A549 (cell line): Measurements from ENCODE around the gene TM4SF5. TPM values are rescaled to one million over a fixed set of nuclear protein-coding genes. Genes with fewer than 3 reads are reported as not detected.

Experiments used
- ATAC-seq, 2 experiments: fragments of 200-7000 bp in 1 of 2; fragments of >200 bp in 1 of 2; cut with Nextera tagmentation in 1 of 2; cut with Tn5 transposase in 1 of 2; 3 replicates each; pipeline versions ENCODE4 v1.8.0 to v1.9.1; 2018 to 2020; ENCODE audit warnings: mild to moderate bottlenecking in 1 of 2, moderate library complexity in 1 of 2
- CTCF ChIA-PET: fragments of 300-600 bp; sonication (Branson Sonifier 250); formaldehyde crosslinking; extraction: SDS; loops from one replicate; lab custom pipeline; 2021; ENCODE audit warnings: antibody characterized with exemption, inconsistent platforms; lab: Yijun Ruan, JAX
- POLR2A ChIA-PET: fragments of 350-600 bp; formaldehyde crosslinking; extraction: SDS; loops from one replicate; lab custom pipeline; 2021; ENCODE audit warnings: antibody characterized with exemption, inconsistent platforms; lab: Yijun Ruan, JAX
- DNase-seq, 2 experiments: peaks; one replicate each; pipeline versions ENCODE4 v3.0.0 to v3.0.0-alpha.2; 2011 to 2016; ENCODE audit warnings: low read depth in 1 of 2, low spot score in 1 of 2
- FAIRE-seq: peaks from 2 replicates; lab custom pipeline; 2011; peaks lifted over from hg19 to GRCh38; lab: Jason Lieb, UNC
- H3K27ac ChIP-seq, 2 experiments: fragments of >200 bp; sonication (Bioruptor Twin); formaldehyde crosslinking; 3 replicates each; pipeline ENCODE4 v1.5.1; 2016 to 2017
- H3K4me1 ChIP-seq: fragments of >200 bp; sonication (Bioruptor Twin); formaldehyde crosslinking; 3 replicates; pipeline ENCODE4 v1.6.1; 2016
- H3K4me2 ChIP-seq: fragments of >200 bp; sonication (Bioruptor Twin); formaldehyde crosslinking; 3 replicates; pipeline ENCODE4 v1.6.1; 2016
- H3K4me3 ChIP-seq: fragments of >200 bp; sonication (Bioruptor Twin); formaldehyde crosslinking; 3 replicates; pipeline ENCODE4 v1.5.1; 2016
- H3K9me3 ChIP-seq: fragments of >200 bp; sonication (Bioruptor Twin); formaldehyde crosslinking; 3 replicates; pipeline ENCODE4 v1.6.1; 2016
- ATOH8 ChIP-seq: fragments of 250-450 bp; sonication (Bioruptor Pico); IDR thresholded peaks from 2 replicates; pipeline ENCODE4 v1.5.0; 2020; ENCODE audit warnings: low read depth, mild to moderate bottlenecking, moderate library complexity
- CTCF ChIP-seq: fragments of >200 bp; sonication (Bioruptor Twin); formaldehyde crosslinking; IDR thresholded peaks from 3 replicates; pipeline ENCODE4 v1.5.1; 2016
- ELK1 ChIP-seq: fragments of 150-350 bp; IDR thresholded peaks from 2 replicates; pipeline ENCODE4 v1.6.1; 2014; ENCODE audit warnings: low read depth, mild to moderate bottlenecking, low read length
- ESRRA ChIP-seq: fragments of 150-350 bp; IDR thresholded peaks from 2 replicates; pipeline ENCODE4 v1.6.1; 2014; ENCODE audit warnings: mild to moderate bottlenecking, low read length, borderline replicate concordance
- FOSL2 ChIP-seq, 2 experiments: fragments of 450-650 bp in 1 of 2; fragments of >200 bp in 1 of 2; sonication (Bioruptor Twin) in 1 of 2; formaldehyde crosslinking; IDR thresholded peaks; 2 replicates each; pipeline versions ENCODE4 v1.5.0 to v1.6.1; 2016 to 2020; ENCODE audit warnings: mild to moderate bottlenecking in 1 of 2, moderate library complexity in 1 of 2
- HES2 ChIP-seq: fragments of >200 bp; sonication (Bioruptor Twin); formaldehyde crosslinking; IDR thresholded peaks from 2 replicates; pipeline ENCODE4 v1.6.1; 2016
- HMGXB4 ChIP-seq: fragments of 250-450 bp; sonication (Bioruptor Pico); IDR thresholded peaks from 2 replicates; pipeline ENCODE4 v1.5.0; 2021; ENCODE audit warnings: mild to moderate bottlenecking, moderate library complexity, borderline replicate concordance
- JUNB ChIP-seq: fragments of >200 bp; sonication (Bioruptor Twin); formaldehyde crosslinking; IDR thresholded peaks from 2 replicates; pipeline ENCODE4 v1.6.1; 2016
- KDM1A ChIP-seq: fragments of 200-600 bp; sonication (generic); IDR thresholded peaks from 2 replicates; pipeline ENCODE4 v1.6.1; 2016; ENCODE audit warnings: low read depth, mild to moderate bottlenecking
- KDM5A ChIP-seq: fragments of 200-600 bp; sonication (generic); IDR thresholded peaks from 2 replicates; pipeline ENCODE4 v1.6.1; 2016; ENCODE audit warnings: antibody characterized with exemption, mild to moderate bottlenecking
- MAFK ChIP-seq: fragments of 450-650 bp; IDR thresholded peaks from 2 replicates; pipeline ENCODE4 v1.6.1; 2014; ENCODE audit not compliant: partially characterized antibody
- NPAS2 ChIP-seq: fragments of 250-450 bp; sonication (Bioruptor Pico); IDR thresholded peaks from 2 replicates; pipeline ENCODE4 v1.8.0; 2022; ENCODE audit warnings: mild to moderate bottlenecking, moderate library complexity, borderline replicate concordance
- PBX3 ChIP-seq: IDR thresholded peaks from 2 replicates; pipeline ENCODE4 v1.6.1; 2012
- POLR2AphosphoS2 ChIP-seq: conservative IDR thresholded peaks from 2 replicates; pipeline ENCODE4 v1.6.1; 2012; ENCODE audit warnings: low read length, improper control_type of control experiment, inconsistent platforms
- REST ChIP-seq: fragments of 200-600 bp; sonication (generic); IDR thresholded peaks from 2 replicates; pipeline ENCODE4 v1.6.1; 2016; ENCODE audit warnings: antibody characterized with exemption, mild to moderate bottlenecking, moderate library complexity
- RFX5 ChIP-seq: fragments of 450-650 bp; IDR thresholded peaks from 2 replicates; pipeline ENCODE4 v1.7.1; 2014; ENCODE audit warnings: antibody characterized with exemption, mild to moderate bottlenecking, moderate library complexity
- RNF2 ChIP-seq: fragments of 200-600 bp; sonication (generic); IDR thresholded peaks from 2 replicates; pipeline ENCODE4 v1.6.1; 2016; ENCODE audit warnings: low read depth, mild to moderate bottlenecking, antibody characterized with exemption, moderate library complexity, borderline replicate concordance
- TFCP2L1 ChIP-seq: fragments of 250-450 bp; sonication (Bioruptor Pico); IDR thresholded peaks from 2 replicates; pipeline ENCODE4 v1.5.0; 2021; ENCODE audit warnings: mild to moderate bottlenecking
- TP53 ChIP-seq: fragments of 250-450 bp; sonication (Bioruptor Pico); IDR thresholded peaks from 2 replicates; pipeline ENCODE4 v1.5.0; 2021; ENCODE audit warnings: mild to moderate bottlenecking, moderate library complexity
- ZC3H11A ChIP-seq: fragments of 450-650 bp; IDR thresholded peaks from 2 replicates; pipeline ENCODE4 v1.6.1; 2014; ENCODE audit warnings: antibody characterized with exemption, mild to moderate bottlenecking
- WGBS: methylation state at CpG from one replicate; pipeline ENCODE4 v1.1.6; 2017; ENCODE audit errors: missing lambda C conversion rate; 5-methylcytosine and 5-hydroxymethylcytosine counted together
- polyA plus RNA-seq, 4 experiments: library from polyadenylated mRNA; depleted of rRNA in 3 of 4; stranded (reverse); fragments of >200 nt; fragmentation: RNase III in 1 of 4; extraction: RNeasy Plus Mini Kit Qiagen cat#74134 plus additional on column Dnase treatment in 1 of 4; gene quantifications; 2 replicates in 3 of 4; 3 replicates in 1 of 4; pipeline ENCODE4 v1.2.3, GENCODE V29; 2011 to 2017

Gene TM4SF5
- polyA plus RNA-seq, 2 of the 4 experiments (the other 2 are of a cell fraction) = 0.68 to 0.80 TPM

GRCh38 chr17:4747847-4748246 lies 23.8 kb upstream of the TM4SF5 start:
- POLR2A ChIA-PET = interaction anchor here (0.7 kb wide), 1 partner anchor 42 kb away, joined by 4 read pairs; no protein-coding TSS in a partner anchor
- no peaks in the 10 kb centered on the region for H3K4me1 ChIP-seq
- FAIRE-seq = no peak

GRCh38 chr17:4748686-4749085 lies 23.0 kb upstream of the TM4SF5 start:
- TF ChIP-seq ATOH8 (CRISPR knock-in tag) (no peak), POLR2AphosphoS2 (no peak), CTCF (no peak), RFX5 (no peak), FOSL2 (IDR thresholded peaks at IDR 0.05) (no peak), FOSL2 (CRISPR knock-in tag; IDR thresholded peaks at IDR 0.05) (no peak), REST (no peak), TFCP2L1 (no peak), HES2 (no peak), MAFK (no peak), KDM1A (no peak), RNF2 (no peak), HMGXB4 (CRISPR knock-in tag) (no peak), PBX3 (no peak), TP53 (no peak), ZC3H11A (no peak)
- ChIA-PET POLR2A (interaction anchor here (0.6 kb wide), 1 partner anchor 47 kb away, joined by 3 read pairs; the partner anchor contains the start of gene PSMB6), CTCF (interaction anchor here (0.6 to 1.8 kb wide), 6 partner anchors 10 to 885 kb away, joined by 3 to 5 read pairs (median 3); no protein-coding TSS in a partner anchor)
- no peaks in the 10 kb centered on the region for H3K4me1 ChIP-seq
- DNase-seq (no peak), FAIRE-seq (no peak), ATAC-seq (no peak)
- no peak overlapping the region for H3K4me3 ChIP-seq
- H3K4me2 ChIP-seq = no peak overlapping the region
- 55% methylated on average over 4 of the region's 4 CpGs for WGBS
- H3K9me3 ChIP-seq = no peaks in the 10 kb centered on the region
- H3K27ac ChIP-seq = no peak overlapping the region

More at GRCh38 chr17:4747847-4748246, 23.8 kb upstream of the TM4SF5 start:
- no peak for DNase-seq
- no peak for ATAC-seq
- 77% methylated on average over 5 of the region's 5 CpGs for WGBS
- Histone ChIP-seq H3K27ac (no peak overlapping the region), H3K9me3 (no peaks in the 10 kb centered on the region), H3K4me3 (no peak overlapping the region), H3K4me2 (no peak overlapping the region)
- CTCF ChIA-PET = interaction anchor here (0.6 to 1.8 kb wide), 6 partner anchors 8 to 550 kb away, joined by 3 to 5 read pairs (median 4); no protein-coding TSS in a partner anchor
- TF ChIP-seq TP53 (no peak), ESRRA (no peak), KDM5A (no peak), NPAS2 (no peak), KDM1A (no peak), JUNB (no peak), ELK1 (no peak)
